ENCODE results near the gene AGT.
"Not testable (repeated sequence)": the region's sequence is repeated elsewhere in the genome, so short reads cannot be mapped to it uniquely, and the experiment has no call there.

AGT gene

DNA sequence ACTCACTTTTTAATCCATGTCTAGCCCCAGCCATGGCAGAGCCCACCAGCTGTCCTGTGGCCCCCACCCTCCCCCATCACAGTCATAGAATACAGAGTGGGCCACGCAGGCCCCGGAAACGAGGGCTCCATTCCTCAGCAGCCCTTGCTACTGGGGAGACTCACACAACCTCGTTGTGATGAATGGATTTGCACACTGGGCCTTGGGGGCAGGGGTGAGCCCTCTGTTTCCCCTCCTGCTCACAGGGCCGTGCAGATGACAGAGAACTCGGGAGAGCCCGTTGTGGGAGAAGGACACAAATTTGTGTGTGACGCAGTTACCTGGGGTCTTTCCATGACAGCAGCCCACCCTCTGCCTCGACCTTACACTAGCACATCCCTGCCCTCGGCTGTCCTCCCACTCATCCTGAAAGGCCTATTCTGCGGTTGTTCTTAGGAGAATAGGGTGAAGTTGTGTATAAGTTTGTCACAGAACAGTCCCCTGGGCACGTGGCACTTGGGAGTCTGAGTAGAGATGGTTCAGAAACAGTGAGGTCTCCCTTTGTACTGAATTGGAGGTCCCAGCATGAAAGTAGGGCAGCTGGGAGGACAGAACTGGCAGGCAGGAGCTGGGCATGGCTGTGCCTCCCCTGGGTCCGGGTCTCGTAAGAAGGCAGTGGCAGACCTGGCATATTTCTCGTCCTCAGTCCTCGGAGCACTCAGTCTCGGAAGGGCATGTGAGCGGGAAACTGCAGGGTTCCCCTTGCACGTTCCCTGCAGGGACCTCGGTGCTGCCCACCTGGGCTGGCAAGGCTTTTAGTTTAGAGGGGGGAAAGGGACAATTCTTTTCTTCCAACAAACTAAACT is 6.8 kb downstream of the AGT start:
- DNase-seq, result no peak

- no peak for DNase-seq
These were observed 7.8 kb downstream of the AGT start for GRCh38 chr1:230706020-230706699.

DNA sequence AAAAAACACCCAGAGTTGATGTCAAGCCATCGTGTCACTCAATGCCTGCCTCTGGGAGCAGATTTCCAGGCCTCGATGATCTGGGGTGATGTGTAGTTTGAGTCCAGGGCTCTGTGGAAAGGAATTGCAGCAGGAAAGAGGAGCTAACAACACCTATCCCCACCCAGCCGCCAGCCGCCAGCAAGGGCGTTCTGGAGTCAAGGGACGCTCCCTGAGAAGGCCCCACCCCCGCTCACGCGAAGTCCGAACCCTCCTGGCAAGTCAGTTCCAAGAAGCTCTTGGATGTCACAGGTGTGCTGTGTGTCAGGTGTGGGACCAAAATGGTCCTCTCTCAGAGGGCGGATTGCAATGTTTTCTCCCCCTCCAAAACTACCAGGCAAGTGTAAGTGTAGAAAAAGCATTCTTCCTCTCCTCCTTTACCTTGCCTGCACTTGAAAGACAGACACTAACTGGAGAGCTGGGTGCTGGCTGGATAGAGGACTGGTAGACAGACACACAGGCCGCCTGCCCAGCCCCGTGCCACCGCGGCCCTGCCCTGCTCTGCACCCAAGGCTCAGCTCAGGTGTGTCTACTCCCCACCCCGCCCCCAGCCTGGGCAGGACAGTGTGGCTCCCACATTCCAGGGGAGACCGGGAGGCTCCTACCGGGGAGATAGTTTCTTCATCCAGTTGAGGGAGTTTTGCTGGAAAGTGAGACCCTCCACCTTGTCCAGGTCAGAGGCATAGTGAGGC is 8.5 kb downstream of the AGT start:
- DNase-seq, result no peak

DNA sequence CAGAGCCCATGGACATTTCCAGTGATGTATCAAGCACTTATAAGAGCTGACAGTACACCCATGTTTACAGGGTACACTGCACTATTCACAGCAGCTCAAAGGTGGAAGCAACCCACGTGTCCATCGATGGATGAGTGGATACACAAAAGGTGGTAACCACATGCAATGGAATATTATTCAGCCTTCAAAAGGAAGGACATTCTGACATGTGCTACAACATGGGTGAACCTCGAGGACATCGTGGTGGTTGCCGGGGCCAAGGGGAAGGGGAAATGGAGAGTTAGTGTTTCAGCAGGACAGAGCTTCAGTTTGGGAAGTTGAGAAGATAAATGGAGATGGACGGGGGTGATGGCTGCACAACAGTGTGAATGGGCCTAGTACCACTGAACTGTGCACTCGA is 9.1 kb downstream of the AGT start:
- no peak for DNase-seq

DNA sequence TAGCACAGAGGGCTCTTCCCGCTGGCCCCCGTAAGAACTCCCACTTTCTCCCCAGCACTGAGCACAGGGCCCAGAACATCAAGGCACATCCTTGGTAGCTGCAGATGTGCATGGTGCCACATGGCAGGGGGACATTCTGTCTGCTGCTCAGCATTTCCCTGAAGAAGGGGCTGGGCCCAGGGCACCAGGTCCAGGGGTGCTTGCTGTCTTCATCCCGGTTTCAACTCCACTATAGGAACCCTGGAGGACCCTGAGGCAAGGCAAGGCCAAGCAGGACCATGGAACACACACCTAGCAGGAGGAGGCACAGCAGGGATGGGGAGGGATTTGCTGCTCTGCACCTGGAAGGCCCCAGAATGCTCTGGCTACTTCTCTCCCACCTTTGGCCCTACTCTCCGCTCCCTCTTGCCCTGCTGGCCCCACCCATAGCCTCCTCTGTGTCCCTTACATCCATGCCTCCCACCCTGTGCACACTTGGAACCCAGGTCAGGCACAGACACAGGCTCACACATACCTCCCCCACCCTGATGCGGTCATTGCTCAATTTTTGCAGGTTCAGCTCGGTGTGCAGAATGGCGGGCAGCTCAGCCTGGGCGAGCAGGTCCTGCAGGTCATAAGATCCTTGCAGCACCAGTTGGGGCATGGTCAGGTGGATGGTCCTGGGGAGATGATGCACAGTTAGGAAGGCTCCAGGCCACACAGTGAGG is 10.1 kb downstream of the AGT start:
- DNase-seq, result no peak

- DNase-seq, result no peak
These were observed 10.8 kb downstream of the AGT start for GRCh38 chr1:230702934-230703678.

DNA sequence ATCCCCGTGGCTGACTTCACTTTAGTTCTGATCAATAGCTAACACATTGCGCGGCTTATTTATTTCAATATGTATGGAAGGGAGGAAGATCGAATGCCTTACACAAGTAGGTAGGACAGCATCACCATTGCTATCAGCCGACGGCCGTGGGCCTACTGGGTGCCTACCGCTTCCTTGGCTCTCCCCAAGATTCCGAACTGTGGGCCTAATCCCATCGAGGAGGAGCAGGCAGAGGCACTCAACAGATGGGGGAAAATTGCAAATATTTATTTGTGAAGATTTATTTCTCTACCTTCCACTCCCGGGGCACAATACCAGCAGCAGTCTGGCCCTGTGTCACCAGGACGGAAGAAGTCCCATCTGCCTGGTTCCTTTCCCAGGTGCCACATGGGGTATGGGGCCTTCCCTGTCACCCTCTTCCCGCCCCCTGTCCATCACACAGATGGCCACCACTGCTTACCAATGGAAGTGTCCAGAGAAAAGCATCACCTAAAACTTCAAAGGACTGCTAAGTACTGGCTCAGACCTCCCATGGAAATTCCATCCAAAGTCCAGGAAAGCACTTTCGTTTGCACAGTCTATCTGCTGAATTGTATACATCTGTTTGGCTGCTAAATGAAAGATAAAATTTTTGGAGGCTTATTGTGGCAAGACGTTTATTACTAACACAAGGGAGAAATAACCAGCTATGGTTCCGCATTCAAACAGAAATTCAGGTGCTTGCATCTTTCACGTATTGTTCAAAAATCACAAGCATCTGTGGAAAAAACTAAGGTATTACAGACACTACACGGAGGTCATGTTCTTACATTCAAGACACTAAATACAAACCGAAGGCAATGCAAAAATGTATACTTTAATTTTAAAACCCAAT is 11.8 kb downstream of the AGT start:
- no peak for DNase-seq

DNA sequence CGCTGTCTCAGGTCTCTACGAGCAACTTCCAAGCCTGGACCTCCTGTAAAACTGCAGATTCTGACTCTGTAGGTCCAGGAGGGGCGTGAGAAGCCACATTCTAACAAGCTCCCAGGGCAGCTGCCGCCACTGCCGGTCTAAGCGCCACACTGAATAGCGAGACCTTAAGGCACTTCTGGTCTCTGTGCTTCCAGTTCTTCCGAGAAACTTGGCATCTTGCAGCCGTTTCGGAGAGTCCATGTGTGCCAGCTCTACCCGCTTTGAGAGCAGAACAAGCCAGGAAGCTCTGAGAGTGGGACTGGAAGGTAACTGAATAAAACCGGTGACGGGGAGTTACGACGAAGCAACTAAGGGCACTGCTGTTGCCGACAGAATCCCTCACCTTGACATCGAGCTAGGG is 12.5 kb downstream of the AGT start:
- no peak for DNase-seq

GRCh38 chr1:230700132-230700531 is 13.8 kb downstream of the AGT start:
- no peak for DNase-seq

GRCh38 chr1:230699716-230700115 is 14.2 kb downstream of the AGT start:
- no peak for DNase-seq

- not testable (repeated sequence) for DNase-seq
These were observed 15.0 kb downstream of the AGT start for GRCh38 chr1:230698964-230699363.

DNA sequence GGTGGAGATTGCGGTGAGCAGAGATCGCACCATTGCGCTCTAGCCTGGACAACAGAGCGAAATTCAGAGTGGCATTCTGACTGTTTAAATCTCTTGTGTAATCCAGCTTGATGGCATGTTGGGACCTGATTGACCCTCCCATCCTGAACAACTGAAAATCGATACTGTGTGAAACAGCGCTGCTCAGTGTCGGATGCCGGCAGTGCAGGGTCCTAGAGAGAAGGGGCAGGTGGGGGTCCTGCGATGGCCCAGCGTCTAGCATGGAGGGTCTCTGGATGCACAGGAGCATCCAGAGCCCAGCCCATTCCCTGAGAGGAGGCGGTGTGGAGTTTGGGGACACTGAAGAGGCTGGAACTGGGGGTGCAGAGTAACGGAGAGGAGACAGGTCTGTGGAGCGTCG is 15.8 kb downstream of the AGT start:
- no peak for DNase-seq

GRCh38 chr1:230696722-230697437 is 17.0 kb downstream of the AGT start:
- no peak for DNase-seq

- DNase-seq, result no peak
These were observed 17.7 kb downstream of the AGT start for GRCh38 chr1:230696218-230696617.

- DNase-seq, result no peak
These were observed 18.9 kb downstream of the AGT start for GRCh38 chr1:230694991-230695390.

GRCh38 chr1:230694464-230694863 is 19.5 kb downstream of the AGT start:
- DNase-seq, result no peak

DNA sequence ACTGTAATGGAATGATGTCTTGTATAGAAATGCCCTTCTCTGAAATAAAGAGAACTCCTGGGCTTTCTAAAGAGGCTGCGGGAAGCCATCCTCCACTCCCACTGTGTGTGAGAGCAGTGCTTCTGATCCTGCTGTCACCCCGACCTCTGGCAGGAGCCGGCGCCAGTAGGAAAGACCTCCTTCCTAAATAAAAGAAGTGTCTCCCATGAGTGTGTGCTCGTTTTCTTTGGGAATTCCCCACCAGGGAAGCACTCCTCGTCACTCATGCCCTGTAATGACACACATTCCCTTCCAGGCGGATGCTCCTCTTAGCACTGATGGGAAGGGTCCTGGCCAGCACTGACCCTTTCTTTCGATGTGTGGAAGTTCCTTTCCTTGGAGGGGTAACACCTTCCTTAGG is 20.1 kb downstream of the AGT start:
- no peak for DNase-seq

DNA sequence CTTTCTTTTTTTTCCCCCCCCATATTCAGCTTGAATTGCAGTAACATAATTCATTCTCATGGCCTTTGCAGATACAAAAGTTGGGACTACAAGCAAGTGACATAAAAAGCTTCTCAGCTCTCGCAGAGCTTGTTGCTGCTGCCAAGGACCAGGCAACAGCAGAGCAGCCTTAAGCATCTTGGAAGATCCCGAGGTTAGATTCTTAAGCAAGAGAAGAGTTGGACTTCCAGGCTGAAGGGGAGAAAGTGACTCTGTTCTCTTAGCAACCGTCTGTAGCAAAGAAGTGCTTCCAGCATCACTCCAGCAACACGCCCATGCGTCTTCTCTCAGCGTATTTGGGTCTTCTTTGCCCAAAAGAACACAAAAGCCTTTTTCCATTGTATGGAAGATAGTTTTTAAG is 20.7 kb downstream of the AGT start:
- no peak for DNase-seq

GRCh38 chr1:230691615-230692014 is 22.3 kb downstream of the AGT start:
- no peak for DNase-seq

DNA sequence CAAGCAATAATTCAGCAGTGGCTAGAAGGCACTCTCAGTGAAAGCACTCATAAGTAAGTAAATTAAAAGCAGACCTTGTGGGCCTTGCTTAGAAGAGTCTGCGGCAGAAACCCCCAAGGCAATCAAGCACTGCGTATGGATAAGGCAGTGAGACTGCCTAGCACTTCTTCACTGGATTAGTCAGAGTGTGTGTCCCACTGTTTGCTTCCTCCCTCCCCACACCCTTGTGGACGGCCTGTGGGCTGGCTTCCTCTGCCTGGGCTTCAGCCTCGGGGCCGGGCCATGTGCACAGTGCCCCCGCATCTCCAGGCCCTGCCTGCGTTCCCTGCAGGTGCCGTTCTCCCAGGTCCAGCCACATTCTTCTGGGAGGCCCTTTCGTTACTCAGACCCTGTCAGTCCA is 23.8 kb downstream of the AGT start:
- DNase-seq, result no peak

- no peak for DNase-seq
These were observed 27.2 kb downstream of the AGT start for GRCh38 chr1:230686747-230687146.
